Measurements from ENCODE around the gene RAB35. TPM values are rescaled to one million over a fixed set of nuclear protein-coding genes. Genes with fewer than 3 reads are reported as not detected.
A peak's percentile ranks its signal among the peaks of the same experiment; 100 is the strongest.

RAB35 gene
- total RNA-seq, 1 experiment from 2014 or later = 52.8 TPM

DNA sequence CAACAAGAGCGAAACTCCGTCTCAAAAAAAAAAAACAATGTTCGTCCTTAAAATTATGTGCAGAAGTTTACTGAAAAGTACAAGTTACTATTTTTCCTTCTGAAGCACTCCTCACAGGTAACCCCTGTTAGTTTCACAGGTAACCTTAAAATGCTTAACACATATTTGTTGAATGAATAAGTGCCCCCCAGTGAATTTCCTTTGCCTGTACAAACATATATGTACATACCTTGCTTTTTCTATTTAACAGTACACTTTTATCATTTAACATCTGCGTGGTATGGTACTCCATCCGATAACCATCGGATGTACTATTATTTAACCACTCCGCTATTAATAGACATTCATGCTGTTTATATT is 1.4 kb upstream of the RAB35 start:
- peaks cover 56% of the 10 kb centered on the region for H3K79me2 ChIP-seq (ENCODE audit: low read length)
- CTCF ChIA-PET = interaction anchor here (0.6 to 2.1 kb wide), 3 partner anchors 31 to 179 kb away, joined by 3 to 8 read pairs (median 5); no protein-coding TSS in a partner anchor

DNA sequence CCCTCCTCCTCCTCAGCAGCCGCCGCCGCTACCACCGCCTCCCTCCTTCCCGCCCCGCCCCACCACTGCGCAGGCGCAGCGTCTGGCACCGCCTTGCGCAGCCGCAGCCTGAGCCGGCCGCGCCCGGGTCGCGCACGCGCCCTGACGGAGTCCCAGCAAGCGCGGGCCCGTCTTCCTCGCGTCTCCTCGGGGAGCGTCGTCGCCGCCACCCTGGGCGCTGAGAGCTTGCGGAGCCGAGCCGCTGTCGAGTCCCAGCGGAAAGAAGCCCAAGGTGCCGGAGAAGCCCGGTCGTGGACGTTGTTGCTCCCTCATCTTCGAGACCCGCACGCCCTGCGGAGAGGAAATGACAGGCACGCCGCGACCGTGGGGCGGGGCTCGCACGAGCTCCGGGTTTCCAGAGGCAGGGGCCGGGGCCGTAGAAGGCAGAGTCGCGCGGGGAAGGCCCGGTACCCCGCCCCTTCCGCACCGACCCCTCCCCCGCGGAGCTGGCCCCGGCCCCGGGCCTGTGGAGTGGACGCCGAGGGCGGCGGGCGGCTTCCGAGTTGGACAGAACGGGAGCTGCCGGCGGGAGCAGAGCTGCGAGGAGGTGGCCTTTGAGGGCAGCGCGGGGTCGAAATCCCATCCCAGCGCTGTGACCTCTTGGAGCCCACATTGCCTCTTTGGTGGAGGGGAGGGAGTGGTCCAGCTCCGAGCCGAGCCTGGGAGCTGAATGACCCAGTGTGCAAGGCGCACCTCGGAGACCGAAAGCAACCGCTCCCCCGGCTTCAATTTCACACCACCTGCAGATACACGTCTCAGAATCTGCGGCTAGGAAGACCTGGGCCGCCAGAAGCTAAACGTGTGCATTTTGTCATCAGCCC is 469 bp upstream of the RAB35 start:
- Histone ChIP-seq H3F3A (ENCODE audit: low read length, unreplicated experiment) (no peaks in the 10 kb centered on the region), H3K4me2 (ENCODE audit: low read length) (peak overlapping the region; percentile 85), H3K36me3 (ENCODE audit: low read depth, low read length) (peaks cover 9% of the 10 kb centered on the region), H3K9me3 (ENCODE audit: low read length) (no peaks in the 10 kb centered on the region), H3K9ac (ENCODE audit: low read length) (peak overlapping the region; percentile 95), H2AFZ (ENCODE audit: low read length) (peak overlapping the region; percentile 77), H3K27me3 (ENCODE audit: low read length) (no peaks in the 10 kb centered on the region), H3K9me2 (replicated peaks; ENCODE audit: low read length) (no peaks in the 10 kb centered on the region), H3K79me2 (ENCODE audit: low read length) (peaks cover 65% of the 10 kb centered on the region), H3K4me1 (ENCODE audit: insufficient read depth, low read length) (peaks cover 32% of the 10 kb centered on the region), H3K27ac (ENCODE audit: low read length) (peak overlapping the region; percentile 83), H3K4me3 (ENCODE audit: low read length) (peak overlapping the region; percentile 91), H4K20me1 (ENCODE audit: low read length) (peaks cover 18% of the 10 kb centered on the region)
- no TSS peak for BruUV-seq (replicated peaks)
- DNase-seq (peak; percentile 97), ATAC-seq (peak; percentile 65)
- TF ChIP-seq EZH2 (IDR thresholded peaks at IDR 0.05; ENCODE audit: low read length, unreplicated experiment) (no peak), EZH2phosphoT487 (IDR thresholded peaks at IDR 0.05; ENCODE audit: borderline replicate concordance, low read length) (no peak)
- TF ChIP-seq, protein P1, sequence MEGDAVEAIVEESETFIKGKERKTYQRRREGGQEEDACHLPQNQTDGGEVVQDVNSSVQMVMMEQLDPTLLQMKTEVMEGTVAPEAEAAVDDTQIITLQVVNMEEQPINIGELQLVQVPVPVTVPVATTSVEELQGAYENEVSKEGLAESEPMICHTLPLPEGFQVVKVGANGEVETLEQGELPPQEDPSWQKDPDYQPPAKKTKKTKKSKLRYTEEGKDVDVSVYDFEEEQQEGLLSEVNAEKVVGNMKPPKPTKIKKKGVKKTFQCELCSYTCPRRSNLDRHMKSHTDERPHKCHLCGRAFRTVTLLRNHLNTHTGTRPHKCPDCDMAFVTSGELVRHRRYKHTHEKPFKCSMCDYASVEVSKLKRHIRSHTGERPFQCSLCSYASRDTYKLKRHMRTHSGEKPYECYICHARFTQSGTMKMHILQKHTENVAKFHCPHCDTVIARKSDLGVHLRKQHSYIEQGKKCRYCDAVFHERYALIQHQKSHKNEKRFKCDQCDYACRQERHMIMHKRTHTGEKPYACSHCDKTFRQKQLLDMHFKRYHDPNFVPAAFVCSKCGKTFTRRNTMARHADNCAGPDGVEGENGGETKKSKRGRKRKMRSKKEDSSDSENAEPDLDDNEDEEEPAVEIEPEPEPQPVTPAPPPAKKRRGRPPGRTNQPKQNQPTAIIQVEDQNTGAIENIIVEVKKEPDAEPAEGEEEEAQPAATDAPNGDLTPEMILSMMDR (conservative IDR thresholded peaks at IDR 0.05; ENCODE audit: low read depth, low read length) = no peak
- ChIA-PET POLR2A (ENCODE audit: unreplicated experiment) (interaction anchor here (0.6 to 1.9 kb wide), 7 partner anchors 22 to 210 kb away, joined by 3 to 20 read pairs (median 5); partner anchors contain the start of genes RNU4-2, RPLP0 and SIRT4), CTCF (interaction anchor here (0.6 to 2.1 kb wide), 2 partner anchors 30 to 186 kb away, joined by 8 read pairs; no protein-coding TSS in a partner anchor)
- intact Hi-C loops (cut with micrococcal nuclease) = no loop called here

More for the DNA sequence above, 1.4 kb upstream of the RAB35 start:
- intact Hi-C loops (cut with micrococcal nuclease) = no loop called here
- H3K27me3 ChIP-seq (ENCODE audit: low read length) = no peaks in the 10 kb centered on the region
- no peak for ATAC-seq
- H3K4me1 ChIP-seq (ENCODE audit: insufficient read depth, low read length) = peaks cover 32% of the 10 kb centered on the region
- TSS peak; percentile 60 for BruUV-seq (replicated peaks)
- H4K20me1 ChIP-seq (ENCODE audit: low read length) = peaks cover 18% of the 10 kb centered on the region
- peak overlapping the region; percentile 85 for H3K4me2 ChIP-seq (ENCODE audit: low read length)
- peak overlapping the region; percentile 91 for H3K4me3 ChIP-seq (ENCODE audit: low read length)
- POLR2A ChIA-PET (ENCODE audit: unreplicated experiment) = interaction anchor here (0.6 to 1.0 kb wide), 4 partner anchors 12 to 518 kb away, joined by 3 to 19 read pairs (median 6); no protein-coding TSS in a partner anchor
- H3K36me3 ChIP-seq (ENCODE audit: low read depth, low read length) = peaks cover 9% of the 10 kb centered on the region
- no peaks in the 10 kb centered on the region for H3K9me2 ChIP-seq (replicated peaks; ENCODE audit: low read length)
- peak overlapping the region; percentile 95 for H3K9ac ChIP-seq (ENCODE audit: low read length)
- peak overlapping the region; percentile 83 for H3K27ac ChIP-seq (ENCODE audit: low read length)
- no peaks in the 10 kb centered on the region for H3F3A ChIP-seq (ENCODE audit: low read length, unreplicated experiment)
- no peak for TF ChIP-seq EZH2phosphoT487 (IDR thresholded peaks at IDR 0.05; ENCODE audit: borderline replicate concordance, low read length)
- TF ChIP-seq, protein P1 (conservative IDR thresholded peaks at IDR 0.05; ENCODE audit: low read depth, low read length) = no peak
- TF ChIP-seq EZH2 (IDR thresholded peaks at IDR 0.05; ENCODE audit: low read length, unreplicated experiment) = no peak
- 0 out of 2 replicates have a peak overlapping the region, but pooled peaks have one; percentile 34 for H2AFZ ChIP-seq (ENCODE audit: low read length)
- no peaks in the 10 kb centered on the region for H3K9me3 ChIP-seq (ENCODE audit: low read length)
- DNase-seq = no peak
